ENCODE measurements around the gene ADGRL2.

- TF ChIP-seq CTCF (IDR thresholded peaks at IDR 0.05) (no peak), POLR2AphosphoS5 (IDR thresholded peaks at IDR 0.05) (no peak)
Observed at GRCh38 chr1:81921851-81922462, 121.2 kb downstream of the ADGRL2 start.
